Measurements from ENCODE around the gene NKX2-1. TPM values are rescaled to one million over a fixed set of nuclear protein-coding genes. Genes with fewer than 3 reads are reported as not detected.
A peak's percentile ranks its signal among the peaks of the same experiment; 100 is the strongest.

The NKX2-1 gene
- total and polyA plus RNA-seq, 2 of the 13 experiments (the other 11 are each of a cell fraction or from before 2014, with no cell fraction given), result not detected

DNA sequence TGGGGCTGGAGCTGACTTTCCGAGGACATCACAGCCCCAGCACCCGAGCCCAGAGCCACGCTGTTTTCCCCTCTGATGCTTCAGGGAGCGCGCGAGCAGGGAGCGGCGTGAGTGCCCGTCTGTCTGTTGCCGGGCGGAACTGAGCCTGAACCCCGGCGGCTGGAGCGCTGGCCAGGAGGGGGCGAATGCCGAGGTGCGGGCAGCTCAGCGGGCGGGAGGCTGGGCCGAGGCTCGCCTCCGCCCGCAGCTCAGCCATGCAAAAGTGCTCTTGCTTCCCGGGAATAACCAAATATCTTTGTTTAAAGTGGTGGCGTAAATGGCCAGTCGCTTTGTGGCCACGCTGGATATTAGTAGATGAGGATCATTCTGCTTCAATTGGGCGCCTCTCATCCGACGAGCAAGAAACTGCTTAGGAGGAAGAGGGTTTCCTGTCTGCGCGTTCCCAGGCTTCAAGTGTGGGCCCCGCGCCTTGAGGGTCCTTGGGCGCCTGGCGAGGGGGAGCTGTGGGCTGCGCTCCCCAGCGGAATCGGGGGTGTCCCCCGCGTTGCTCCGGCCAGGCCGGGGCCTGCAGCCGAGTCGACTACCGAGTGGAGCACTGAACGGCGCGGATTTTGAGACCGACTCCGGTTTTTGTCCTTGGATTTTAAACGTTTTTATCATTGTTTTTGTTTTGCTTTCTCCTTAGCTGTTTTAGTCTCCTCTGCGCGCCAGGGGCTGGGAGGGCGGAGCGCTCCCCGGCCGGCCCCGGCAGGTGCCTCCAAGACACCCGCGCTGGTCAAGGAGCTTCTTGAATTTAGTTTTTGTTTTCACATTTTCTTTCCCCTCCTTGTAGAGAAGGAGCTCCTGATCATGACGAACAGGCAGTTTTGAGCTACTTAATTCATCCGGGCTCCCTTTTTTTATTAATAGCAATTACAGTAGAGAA is 831 bp upstream of the NKX2-1 start (continued):
- TF ChIP-seq, protein P1, sequence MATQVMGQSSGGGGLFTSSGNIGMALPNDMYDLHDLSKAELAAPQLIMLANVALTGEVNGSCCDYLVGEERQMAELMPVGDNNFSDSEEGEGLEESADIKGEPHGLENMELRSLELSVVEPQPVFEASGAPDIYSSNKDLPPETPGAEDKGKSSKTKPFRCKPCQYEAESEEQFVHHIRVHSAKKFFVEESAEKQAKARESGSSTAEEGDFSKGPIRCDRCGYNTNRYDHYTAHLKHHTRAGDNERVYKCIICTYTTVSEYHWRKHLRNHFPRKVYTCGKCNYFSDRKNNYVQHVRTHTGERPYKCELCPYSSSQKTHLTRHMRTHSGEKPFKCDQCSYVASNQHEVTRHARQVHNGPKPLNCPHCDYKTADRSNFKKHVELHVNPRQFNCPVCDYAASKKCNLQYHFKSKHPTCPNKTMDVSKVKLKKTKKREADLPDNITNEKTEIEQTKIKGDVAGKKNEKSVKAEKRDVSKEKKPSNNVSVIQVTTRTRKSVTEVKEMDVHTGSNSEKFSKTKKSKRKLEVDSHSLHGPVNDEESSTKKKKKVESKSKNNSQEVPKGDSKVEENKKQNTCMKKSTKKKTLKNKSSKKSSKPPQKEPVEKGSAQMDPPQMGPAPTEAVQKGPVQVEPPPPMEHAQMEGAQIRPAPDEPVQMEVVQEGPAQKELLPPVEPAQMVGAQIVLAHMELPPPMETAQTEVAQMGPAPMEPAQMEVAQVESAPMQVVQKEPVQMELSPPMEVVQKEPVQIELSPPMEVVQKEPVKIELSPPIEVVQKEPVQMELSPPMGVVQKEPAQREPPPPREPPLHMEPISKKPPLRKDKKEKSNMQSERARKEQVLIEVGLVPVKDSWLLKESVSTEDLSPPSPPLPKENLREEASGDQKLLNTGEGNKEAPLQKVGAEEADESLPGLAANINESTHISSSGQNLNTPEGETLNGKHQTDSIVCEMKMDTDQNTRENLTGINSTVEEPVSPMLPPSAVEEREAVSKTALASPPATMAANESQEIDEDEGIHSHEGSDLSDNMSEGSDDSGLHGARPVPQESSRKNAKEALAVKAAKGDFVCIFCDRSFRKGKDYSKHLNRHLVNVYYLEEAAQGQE (IDR thresholded peaks at IDR 0.05; ENCODE audit: borderline replicate concordance in 1 of 2, low read depth in 1 of 2, low read length in 2 of 2), result no peak
- TF ChIP-seq, protein P2, sequence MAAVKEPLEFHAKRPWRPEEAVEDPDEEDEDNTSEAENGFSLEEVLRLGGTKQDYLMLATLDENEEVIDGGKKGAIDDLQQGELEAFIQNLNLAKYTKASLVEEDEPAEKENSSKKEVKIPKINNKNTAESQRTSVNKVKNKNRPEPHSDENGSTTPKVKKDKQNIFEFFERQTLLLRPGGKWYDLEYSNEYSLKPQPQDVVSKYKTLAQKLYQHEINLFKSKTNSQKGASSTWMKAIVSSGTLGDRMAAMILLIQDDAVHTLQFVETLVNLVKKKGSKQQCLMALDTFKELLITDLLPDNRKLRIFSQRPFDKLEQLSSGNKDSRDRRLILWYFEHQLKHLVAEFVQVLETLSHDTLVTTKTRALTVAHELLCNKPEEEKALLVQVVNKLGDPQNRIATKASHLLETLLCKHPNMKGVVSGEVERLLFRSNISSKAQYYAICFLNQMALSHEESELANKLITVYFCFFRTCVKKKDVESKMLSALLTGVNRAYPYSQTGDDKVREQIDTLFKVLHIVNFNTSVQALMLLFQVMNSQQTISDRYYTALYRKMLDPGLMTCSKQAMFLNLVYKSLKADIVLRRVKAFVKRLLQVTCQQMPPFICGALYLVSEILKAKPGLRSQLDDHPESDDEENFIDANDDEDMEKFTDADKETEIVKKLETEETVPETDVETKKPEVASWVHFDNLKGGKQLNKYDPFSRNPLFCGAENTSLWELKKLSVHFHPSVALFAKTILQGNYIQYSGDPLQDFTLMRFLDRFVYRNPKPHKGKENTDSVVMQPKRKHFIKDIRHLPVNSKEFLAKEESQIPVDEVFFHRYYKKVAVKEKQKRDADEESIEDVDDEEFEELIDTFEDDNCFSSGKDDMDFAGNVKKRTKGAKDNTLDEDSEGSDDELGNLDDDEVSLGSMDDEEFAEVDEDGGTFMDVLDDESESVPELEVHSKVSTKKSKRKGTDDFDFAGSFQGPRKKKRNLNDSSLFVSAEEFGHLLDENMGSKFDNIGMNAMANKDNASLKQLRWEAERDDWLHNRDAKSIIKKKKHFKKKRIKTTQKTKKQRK (IDR thresholded peaks at IDR 0.05; ENCODE audit: low read length), result no peak
- TF ChIP-seq ZFP1 (CRISPR knock-in tag; IDR thresholded peaks at IDR 0.05), result no peak
- no peak for TF ChIP-seq EED (CRISPR knock-in tag; IDR thresholded peaks at IDR 0.05)
- TF ChIP-seq ZNF160 (CRISPR knock-in tag; IDR thresholded peaks at IDR 0.05), result no peak
- no peak for TF ChIP-seq ZNF101 (CRISPR knock-in tag; IDR thresholded peaks at IDR 0.05; ENCODE audit: borderline replicate concordance, low read depth)
- no peak for TF ChIP-seq PHF20 (CRISPR knock-in tag; IDR thresholded peaks at IDR 0.05)
- no peak for TF ChIP-seq THYN1 (CRISPR knock-in tag; IDR thresholded peaks at IDR 0.05; ENCODE audit: borderline replicate concordance, low read depth)
- TF ChIP-seq ZNF569 (CRISPR knock-in tag; IDR thresholded peaks at IDR 0.05; ENCODE audit: borderline replicate concordance), result no peak
- no peak for TF ChIP-seq SMYD3 (CRISPR knock-in tag; IDR thresholded peaks at IDR 0.05)
- TF ChIP-seq KDM4B (CRISPR knock-in tag; IDR thresholded peaks at IDR 0.05), result no peak
- TF ChIP-seq JUND (CRISPR knock-in tag; IDR thresholded peaks at IDR 0.05), result no peak
- TF ChIP-seq ZNF552 (CRISPR knock-in tag; IDR thresholded peaks at IDR 0.05; ENCODE audit: borderline replicate concordance), result no peak
- TF ChIP-seq ZNF563 (CRISPR knock-in tag; IDR thresholded peaks at IDR 0.05), result 0 out of 2 replicates have a peak, but pooled peaks have one; percentile 19
- TF ChIP-seq ZNF430 (CRISPR knock-in tag; IDR thresholded peaks at IDR 0.05), result 0 out of 2 replicates have a peak, but pooled peaks have one; percentile 29
- no peak for TF ChIP-seq CENPT (CRISPR knock-in tag; IDR thresholded peaks at IDR 0.05; ENCODE audit: low read depth)
- peak; percentile 8; the same call in 1 of the 2 replicates for TF ChIP-seq YEATS4 (CRISPR knock-in tag; IDR thresholded peaks at IDR 0.05; ENCODE audit: borderline replicate concordance)
- TF ChIP-seq USF2 (IDR thresholded peaks at IDR 0.05; ENCODE audit: low read depth, low read length), result no peak
- TF ChIP-seq USF2 (CRISPR knock-in tag; IDR thresholded peaks at IDR 0.05; ENCODE audit: borderline replicate concordance), result no peak

All from HepG2 (cell line).